GM23338 (cell line): ENCODE results near the gene MAT2A. TPM values are rescaled to one million over a fixed set of nuclear protein-coding genes. Genes with fewer than 3 reads are reported as not detected.
"Not testable (repeated sequence)": the region's sequence is repeated elsewhere in the genome, so short reads cannot be mapped to it uniquely, and the experiment has no call there.

Experiments
- ATAC-seq: fragments of 200-7000 bp; cut with Tn5 transposase; 3 replicates; pipeline ENCODE4 v1.9.1; 2020
- DNase-seq: peaks from one replicate; pipeline ENCODE4 v3.0.0-alpha.2; 2015; ENCODE audit warnings: low spot score
- H2AFZ ChIP-seq: fragments of 200-600 bp; sonication (generic); 2 replicates; pipeline ENCODE4 v1.8.0; 2016; ENCODE audit warnings: antibody characterized with exemption, mild to moderate bottlenecking, moderate library complexity
- H3F3A ChIP-seq: fragments of 200-600 bp; sonication (generic); replicated peaks from 2 replicates; pipeline ENCODE4 v1.8.0; 2017; ENCODE audit warnings: antibody characterized with exemption, mixed run types, low read depth
- H3K27ac ChIP-seq: fragments of 200-600 bp; sonication (generic); 2 replicates; pipeline ENCODE4 v1.6.1; 2016; ENCODE audit warnings: low read depth
- H3K27me3 ChIP-seq: fragments of 200-600 bp; sonication (generic); 2 replicates; pipeline ENCODE4 v1.8.0; 2016; ENCODE audit warnings: mild to moderate bottlenecking, mixed run types, moderate library complexity; ENCODE audit not compliant: insufficient read depth
- H3K36me3 ChIP-seq: fragments of 200-600 bp; sonication (generic); 2 replicates; pipeline ENCODE4 v1.8.0; 2016; ENCODE audit warnings: mild to moderate bottlenecking; ENCODE audit not compliant: insufficient read depth
- H3K4me1 ChIP-seq: fragments of 200-600 bp; sonication (generic); 2 replicates; pipeline ENCODE4 v1.8.0; 2016; ENCODE audit warnings: mild to moderate bottlenecking, moderate library complexity; ENCODE audit not compliant: insufficient read depth
- H3K4me2 ChIP-seq: fragments of 200-600 bp; sonication (generic); 2 replicates; pipeline ENCODE4 v1.7.1; 2017; ENCODE audit warnings: mixed run types
- H3K4me3 ChIP-seq: fragments of 200-600 bp; sonication (generic); 2 replicates; pipeline ENCODE4 v1.6.1; 2016; ENCODE audit warnings: mixed run types
- H3K79me2 ChIP-seq: fragments of 200-600 bp; sonication (generic); replicated peaks from 2 replicates; pipeline ENCODE4 v1.8.0; 2017; ENCODE audit warnings: mild to moderate bottlenecking; ENCODE audit not compliant: insufficient read depth
- H3K9me2 ChIP-seq: fragments of 200-600 bp; sonication (generic); 2 replicates; pipeline ENCODE4 v1.8.0; 2017; ENCODE audit not compliant: insufficient read depth
- H4K20me1 ChIP-seq: fragments of 200-600 bp; sonication (generic); replicated peaks from 2 replicates; pipeline ENCODE4 v1.8.0; 2017; ENCODE audit warnings: mild to moderate bottlenecking; ENCODE audit not compliant: insufficient read depth
- H3K27ac Mint-ChIP-seq: 2 replicates; pipeline ENCODE4 v1.8.0; 2020; ENCODE audit warnings: inconsistent platforms, mild to moderate bottlenecking, moderate library complexity, mixed read lengths
- H3K27me3 Mint-ChIP-seq: 3 replicates; pipeline ENCODE4 v1.8.0; 2022; ENCODE audit warnings: low read depth, mild to moderate bottlenecking, moderate library complexity, mixed read lengths, inconsistent platforms; ENCODE audit not compliant: insufficient read depth, poor library complexity
- H3K36me3 Mint-ChIP-seq: 3 replicates; pipeline ENCODE4 v1.8.0; 2021; ENCODE audit warnings: low read depth, mild to moderate bottlenecking, inconsistent platforms, moderate library complexity, mixed read lengths
- H3K4me1 Mint-ChIP-seq: 3 replicates; pipeline ENCODE4 v1.8.0; 2020; ENCODE audit warnings: mild to moderate bottlenecking, inconsistent platforms, mixed read lengths
- H3K4me3 Mint-ChIP-seq: 3 replicates; pipeline ENCODE4 v1.8.0; 2021; ENCODE audit warnings: moderate library complexity, mild to moderate bottlenecking, inconsistent platforms, mixed read lengths
- H3K9me3 Mint-ChIP-seq: 3 replicates; pipeline ENCODE4 v1.8.0; 2020; ENCODE audit warnings: moderate library complexity, mild to moderate bottlenecking, inconsistent platforms, mixed read lengths
- NANOG ChIP-seq: IDR thresholded peaks from 2 replicates; pipeline ENCODE4 v1.6.1; 2016; ENCODE audit warnings: antibody characterized with exemption, borderline replicate concordance
- ZNF114 ChIP-seq: fragments of 250-450 bp; sonication (Bioruptor Pico); IDR thresholded peaks from 2 replicates; pipeline ENCODE4 v1.5.0; 2020; ENCODE audit warnings: mild to moderate bottlenecking, moderate library complexity
- ZNF331 ChIP-seq: fragments of 250-450 bp; sonication (Bioruptor Pico); IDR thresholded peaks from 2 replicates; pipeline ENCODE4 v1.5.0; 2020; ENCODE audit warnings: low read depth, mild to moderate bottlenecking, moderate library complexity
- polyA plus RNA-seq: library from polyadenylated mRNA; unstranded; fragments of >200 nt; fragmentation: Nextera tagmentation; extraction: Ambion mirVana; gene quantifications from 2 replicates; pipeline ENCODE4 v1.2.1, GENCODE V29; 2016
- total RNA-seq: library from RNA; depleted of rRNA; stranded (reverse); fragments of >200 nt; shearing (Covaris generic); gene quantifications from 2 replicates; pipeline ENCODE4 v1.2.3, GENCODE V29; 2014
- TF ChIP-seq, protein P1 (sequence below): IDR thresholded peaks from 2 replicates; pipeline ENCODE4 v1.6.1; 2016; ENCODE audit warnings: antibody characterized with exemption
- TF ChIP-seq, protein P2 (sequence below), 2 experiments: fragments of 200-600 bp in 1 of 2; sonication (generic) in 1 of 2; conservative IDR thresholded peaks; 2 replicates each; pipeline versions ENCODE4 v1.5.1 to v1.6.1; 2016 to 2017; ENCODE audit warnings: antibody characterized with exemption in 2 of 2, low read depth in 2 of 2, mild to moderate bottlenecking in 2 of 2, moderate library complexity in 1 of 2
- TF ChIP-seq, protein P3 (sequence below): fragments of 250-450 bp; sonication (Bioruptor Pico); IDR thresholded peaks from 2 replicates; pipeline ENCODE4 v1.5.0; 2020; ENCODE audit warnings: mild to moderate bottlenecking, moderate library complexity

The MAT2A gene
- total and polyA plus RNA-seq, 2 experiments from 2014 or later, result 105 to 232 TPM

DNA sequence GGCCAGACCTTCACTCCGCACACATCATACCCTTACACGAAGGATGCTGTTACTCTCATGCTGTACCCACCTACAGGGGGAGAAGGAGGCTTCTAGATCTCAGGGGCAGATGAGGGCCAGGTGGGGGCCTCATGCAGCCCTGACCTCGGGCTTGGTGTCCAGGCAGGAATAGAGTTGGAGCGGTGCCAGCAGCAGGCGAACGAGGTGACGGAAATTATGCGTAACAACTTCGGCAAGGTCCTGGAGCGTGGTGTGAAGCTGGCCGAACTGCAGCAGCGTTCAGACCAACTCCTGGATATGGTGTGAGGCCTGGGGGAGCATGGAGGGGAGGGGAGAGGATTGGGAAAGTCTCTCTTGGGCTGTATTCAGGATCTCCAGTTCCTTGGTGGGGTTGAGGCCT, 52.6 kb downstream of the MAT2A start:
- Histone ChIP-seq H4K20me1 (0 out of 2 replicates have a peak, but pooled peaks cover 4% of the 10 kb centered on the region), H3K4me3 (no peak overlapping the region), H3K79me2 (peaks cover 9% of the 10 kb centered on the region), H3K4me2 (no peak overlapping the region), H3K27me3 (no peaks in the 10 kb centered on the region), H3K27ac (no peak overlapping the region), H3K4me1 (peaks cover 5% of the 10 kb centered on the region), H3K36me3 (no peaks in the 10 kb centered on the region), H2AFZ (no peak overlapping the region), H3K9me2 (no peaks in the 10 kb centered on the region), H3F3A (no peaks in the 10 kb centered on the region)
- DNase-seq (no peak), ATAC-seq (no peak)
- peaks cover 8% of the 10 kb centered on the region; the same call in 2 of the 3 replicates for H3K4me1 Mint-ChIP-seq
- no peak overlapping the region; the same call in 1 of the 2 replicates for H3K27ac Mint-ChIP-seq
- no peaks in the 10 kb centered on the region for H3K9me3 Mint-ChIP-seq
- H3K27me3 Mint-ChIP-seq, result peaks cover 8% of the 10 kb centered on the region
- H3K36me3 Mint-ChIP-seq, result no peaks in the 10 kb centered on the region
- no peak overlapping the region for H3K4me3 Mint-ChIP-seq
- TF ChIP-seq, protein P1, sequence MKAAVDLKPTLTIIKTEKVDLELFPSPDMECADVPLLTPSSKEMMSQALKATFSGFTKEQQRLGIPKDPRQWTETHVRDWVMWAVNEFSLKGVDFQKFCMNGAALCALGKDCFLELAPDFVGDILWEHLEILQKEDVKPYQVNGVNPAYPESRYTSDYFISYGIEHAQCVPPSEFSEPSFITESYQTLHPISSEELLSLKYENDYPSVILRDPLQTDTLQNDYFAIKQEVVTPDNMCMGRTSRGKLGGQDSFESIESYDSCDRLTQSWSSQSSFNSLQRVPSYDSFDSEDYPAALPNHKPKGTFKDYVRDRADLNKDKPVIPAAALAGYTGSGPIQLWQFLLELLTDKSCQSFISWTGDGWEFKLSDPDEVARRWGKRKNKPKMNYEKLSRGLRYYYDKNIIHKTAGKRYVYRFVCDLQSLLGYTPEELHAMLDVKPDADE, result no peak

DNA sequence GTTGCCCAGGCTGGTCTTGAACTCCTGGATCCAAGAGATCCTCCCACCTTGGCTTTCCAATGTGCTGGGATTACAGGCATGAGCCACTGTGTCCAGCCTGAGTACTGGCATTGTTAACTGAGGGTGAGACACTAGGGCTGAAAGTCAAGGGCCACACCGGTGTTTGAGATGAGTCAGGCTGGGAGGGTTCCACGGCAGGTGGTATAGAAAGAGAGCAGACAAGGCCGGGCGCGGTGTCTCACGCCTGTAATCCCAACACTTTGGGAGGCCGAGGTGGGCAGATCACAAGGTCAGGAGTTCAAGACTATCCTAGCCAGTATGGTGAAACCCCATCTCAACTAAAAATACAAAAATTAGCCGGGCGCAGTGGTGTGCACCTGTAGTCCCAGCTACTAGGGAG, 53.3 kb downstream of the MAT2A start:
- not testable (repeated sequence) for H3F3A ChIP-seq, H3K4me1 Mint-ChIP-seq, H3K36me3 Mint-ChIP-seq, ATAC-seq, H3K27ac ChIP-seq, H3K4me1 ChIP-seq, H3K4me3 Mint-ChIP-seq, H3K4me2 ChIP-seq, DNase-seq, H3K9me2 ChIP-seq, H2AFZ ChIP-seq, H3K27me3 Mint-ChIP-seq, H3K27me3 ChIP-seq, H3K27ac Mint-ChIP-seq, H4K20me1 ChIP-seq, H3K4me3 ChIP-seq, H3K9me3 Mint-ChIP-seq, H3K36me3 ChIP-seq
- peaks cover 14% of the 10 kb centered on the region for H3K79me2 ChIP-seq

DNA sequence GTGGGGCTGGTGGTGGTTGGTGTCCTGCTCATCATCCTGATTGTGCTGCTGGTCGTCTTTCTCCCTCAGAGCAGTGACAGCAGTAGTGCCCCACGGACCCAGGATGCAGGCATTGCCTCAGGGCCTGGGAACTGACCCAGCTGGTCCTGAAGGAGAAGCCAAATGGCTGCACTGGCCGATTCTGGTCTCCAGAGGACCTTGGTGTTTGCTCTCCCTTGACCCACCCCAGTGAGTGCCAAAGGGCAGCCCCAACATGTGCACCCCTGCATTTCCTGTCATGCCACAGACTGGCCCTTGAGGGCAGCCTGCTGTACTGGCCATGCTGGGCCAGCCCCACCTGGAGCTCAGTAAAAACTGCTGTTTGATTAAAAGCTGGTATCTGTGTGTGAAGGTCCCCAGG, 54.1 kb downstream of the MAT2A start:
- no peaks in the 10 kb centered on the region for H3K9me3 Mint-ChIP-seq
- DNase-seq (no peak), ATAC-seq (no peak)
- H4K20me1 ChIP-seq, result 0 out of 2 replicates have a peak, but pooled peaks cover 5% of the 10 kb centered on the region
- no peaks in the 10 kb centered on the region for H3K27me3 ChIP-seq
- H3K36me3 ChIP-seq, result no peaks in the 10 kb centered on the region; the same call in 1 of the 2 replicates
- no peaks in the 10 kb centered on the region for H3K9me2 ChIP-seq
- no peak overlapping the region for H3K4me3 ChIP-seq
- H3K4me3 Mint-ChIP-seq, result no peak overlapping the region
- peaks cover 6% of the 10 kb centered on the region for H3K4me1 ChIP-seq
- H3K4me2 ChIP-seq, result no peak overlapping the region
- no peaks in the 10 kb centered on the region for H3F3A ChIP-seq
- H3K27ac Mint-ChIP-seq, result no peak overlapping the region
- H3K27me3 Mint-ChIP-seq, result peaks cover 10% of the 10 kb centered on the region
- H3K27ac ChIP-seq, result no peak overlapping the region
- H3K4me1 Mint-ChIP-seq, result peaks cover 8% of the 10 kb centered on the region; the same call in 2 of the 3 replicates
- H3K79me2 ChIP-seq, result peaks cover 14% of the 10 kb centered on the region
- peaks cover 3% of the 10 kb centered on the region; the same call in 1 of the 3 replicates for H3K36me3 Mint-ChIP-seq
- no peak overlapping the region for H2AFZ ChIP-seq
- TF ChIP-seq ZNF331 (no peak), ZNF114 (CRISPR knock-in tag) (no peak), NANOG (no peak)
- TF ChIP-seq, protein P2, sequence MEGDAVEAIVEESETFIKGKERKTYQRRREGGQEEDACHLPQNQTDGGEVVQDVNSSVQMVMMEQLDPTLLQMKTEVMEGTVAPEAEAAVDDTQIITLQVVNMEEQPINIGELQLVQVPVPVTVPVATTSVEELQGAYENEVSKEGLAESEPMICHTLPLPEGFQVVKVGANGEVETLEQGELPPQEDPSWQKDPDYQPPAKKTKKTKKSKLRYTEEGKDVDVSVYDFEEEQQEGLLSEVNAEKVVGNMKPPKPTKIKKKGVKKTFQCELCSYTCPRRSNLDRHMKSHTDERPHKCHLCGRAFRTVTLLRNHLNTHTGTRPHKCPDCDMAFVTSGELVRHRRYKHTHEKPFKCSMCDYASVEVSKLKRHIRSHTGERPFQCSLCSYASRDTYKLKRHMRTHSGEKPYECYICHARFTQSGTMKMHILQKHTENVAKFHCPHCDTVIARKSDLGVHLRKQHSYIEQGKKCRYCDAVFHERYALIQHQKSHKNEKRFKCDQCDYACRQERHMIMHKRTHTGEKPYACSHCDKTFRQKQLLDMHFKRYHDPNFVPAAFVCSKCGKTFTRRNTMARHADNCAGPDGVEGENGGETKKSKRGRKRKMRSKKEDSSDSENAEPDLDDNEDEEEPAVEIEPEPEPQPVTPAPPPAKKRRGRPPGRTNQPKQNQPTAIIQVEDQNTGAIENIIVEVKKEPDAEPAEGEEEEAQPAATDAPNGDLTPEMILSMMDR (conservative IDR thresholded peaks at IDR 0.05; ENCODE audit: low read depth in 2 of 2), result no peak
- TF ChIP-seq, protein P3, sequence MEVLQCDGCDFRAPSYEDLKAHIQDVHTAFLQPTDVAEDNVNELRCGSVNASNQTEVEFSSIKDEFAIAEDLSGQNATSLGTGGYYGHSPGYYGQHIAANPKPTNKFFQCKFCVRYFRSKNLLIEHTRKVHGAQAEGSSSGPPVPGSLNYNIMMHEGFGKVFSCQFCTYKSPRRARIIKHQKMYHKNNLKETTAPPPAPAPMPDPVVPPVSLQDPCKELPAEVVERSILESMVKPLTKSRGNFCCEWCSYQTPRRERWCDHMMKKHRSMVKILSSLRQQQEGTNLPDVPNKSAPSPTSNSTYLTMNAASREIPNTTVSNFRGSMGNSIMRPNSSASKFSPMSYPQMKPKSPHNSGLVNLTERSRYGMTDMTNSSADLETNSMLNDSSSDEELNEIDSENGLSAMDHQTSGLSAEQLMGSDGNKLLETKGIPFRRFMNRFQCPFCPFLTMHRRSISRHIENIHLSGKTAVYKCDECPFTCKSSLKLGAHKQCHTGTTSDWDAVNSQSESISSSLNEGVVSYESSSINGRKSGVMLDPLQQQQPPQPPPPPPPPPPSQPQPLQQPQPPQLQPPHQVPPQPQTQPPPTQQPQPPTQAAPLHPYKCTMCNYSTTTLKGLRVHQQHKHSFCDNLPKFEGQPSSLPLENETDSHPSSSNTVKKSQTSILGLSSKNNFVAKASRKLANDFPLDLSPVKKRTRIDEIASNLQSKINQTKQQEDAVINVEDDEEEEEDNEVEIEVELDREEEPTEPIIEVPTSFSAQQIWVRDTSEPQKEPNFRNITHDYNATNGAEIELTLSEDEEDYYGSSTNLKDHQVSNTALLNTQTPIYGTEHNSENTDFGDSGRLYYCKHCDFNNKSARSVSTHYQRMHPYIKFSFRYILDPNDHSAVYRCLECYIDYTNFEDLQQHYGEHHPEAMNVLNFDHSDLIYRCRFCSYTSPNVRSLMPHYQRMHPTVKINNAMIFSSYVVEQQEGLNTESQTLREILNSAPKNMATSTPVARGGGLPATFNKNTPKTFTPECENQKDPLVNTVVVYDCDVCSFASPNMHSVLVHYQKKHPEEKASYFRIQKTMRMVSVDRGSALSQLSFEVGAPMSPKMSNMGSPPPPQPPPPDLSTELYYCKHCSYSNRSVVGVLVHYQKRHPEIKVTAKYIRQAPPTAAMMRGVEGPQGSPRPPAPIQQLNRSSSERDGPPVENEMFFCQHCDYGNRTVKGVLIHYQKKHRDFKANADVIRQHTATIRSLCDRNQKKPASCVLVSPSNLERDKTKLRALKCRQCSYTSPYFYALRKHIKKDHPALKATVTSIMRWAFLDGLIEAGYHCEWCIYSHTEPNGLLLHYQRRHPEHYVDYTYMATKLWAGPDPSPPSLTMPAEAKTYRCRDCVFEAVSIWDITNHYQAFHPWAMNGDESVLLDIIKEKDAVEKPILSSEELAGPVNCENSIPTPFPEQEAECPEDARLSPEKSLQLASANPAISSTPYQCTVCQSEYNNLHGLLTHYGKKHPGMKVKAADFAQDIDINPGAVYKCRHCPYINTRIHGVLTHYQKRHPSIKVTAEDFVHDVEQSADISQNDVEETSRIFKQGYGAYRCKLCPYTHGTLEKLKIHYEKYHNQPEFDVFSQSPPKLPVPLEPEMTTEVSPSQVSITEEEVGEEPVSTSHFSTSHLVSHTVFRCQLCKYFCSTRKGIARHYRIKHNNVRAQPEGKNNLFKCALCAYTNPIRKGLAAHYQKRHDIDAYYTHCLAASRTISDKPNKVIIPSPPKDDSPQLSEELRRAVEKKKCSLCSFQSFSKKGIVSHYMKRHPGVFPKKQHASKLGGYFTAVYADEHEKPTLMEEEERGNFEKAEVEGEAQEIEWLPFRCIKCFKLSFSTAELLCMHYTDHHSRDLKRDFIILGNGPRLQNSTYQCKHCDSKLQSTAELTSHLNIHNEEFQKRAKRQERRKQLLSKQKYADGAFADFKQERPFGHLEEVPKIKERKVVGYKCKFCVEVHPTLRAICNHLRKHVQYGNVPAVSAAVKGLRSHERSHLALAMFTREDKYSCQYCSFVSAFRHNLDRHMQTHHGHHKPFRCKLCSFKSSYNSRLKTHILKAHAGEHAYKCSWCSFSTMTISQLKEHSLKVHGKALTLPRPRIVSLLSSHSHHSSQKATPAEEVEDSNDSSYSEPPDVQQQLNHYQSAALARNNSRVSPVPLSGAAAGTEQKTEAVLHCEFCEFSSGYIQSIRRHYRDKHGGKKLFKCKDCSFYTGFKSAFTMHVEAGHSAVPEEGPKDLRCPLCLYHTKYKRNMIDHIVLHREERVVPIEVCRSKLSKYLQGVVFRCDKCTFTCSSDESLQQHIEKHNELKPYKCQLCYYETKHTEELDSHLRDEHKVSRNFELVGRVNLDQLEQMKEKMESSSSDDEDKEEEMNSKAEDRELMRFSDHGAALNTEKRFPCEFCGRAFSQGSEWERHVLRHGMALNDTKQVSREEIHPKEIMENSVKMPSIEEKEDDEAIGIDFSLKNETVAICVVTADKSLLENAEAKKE (CRISPR knock-in tag), result no peak
